Heart left ventricle (tissue), 16 donors: ENCODE measurements around the gene EVC. TPM values are rescaled to one million over a fixed set of nuclear protein-coding genes. Genes with fewer than 3 reads are reported as not detected.
A peak's percentile ranks its signal among the peaks of the same experiment; 100 is the strongest.

Experiments used
- ATAC-seq, 4 donors: fragments of 200-7000 bp; cut with Tn5 transposase; one replicate each; pipeline ENCODE4 v1.9.1; 2020 to 2022; ENCODE audit warnings: moderate library complexity in 4 of 4, mild to moderate bottlenecking in 3 of 4, moderate number of reproducible peaks in 1 of 4
- DNase-seq, 5 donors: peaks; one replicate each; pipeline ENCODE4 v3.0.0-alpha.2; 2020
- H3K27ac ChIP-seq, 12 donors: fragments of 200-600 bp; sonication (generic) in 4 of 12; one replicate each; pipeline versions ENCODE4 v1.5.0 to v1.8.0; 2016 to 2022; ENCODE audit warnings: mild to moderate bottlenecking in 2 of 12
- H3K27me3 ChIP-seq, 9 donors: fragments of 200-600 bp; sonication (generic) in 2 of 9; one replicate each; pipeline versions ENCODE4 v1.5.1 to v1.8.0; 2016 to 2022; ENCODE audit warnings: mild to moderate bottlenecking in 3 of 9
- H3K36me3 ChIP-seq, 9 donors: fragments of 200-600 bp; sonication (generic) in 2 of 9; one replicate each; pipeline versions ENCODE4 v1.5.0 to v1.8.0; 2018 to 2022; ENCODE audit warnings: mild to moderate bottlenecking in 2 of 9
- H3K4me1 ChIP-seq, 12 donors: fragments of 200-600 bp; sonication (generic) in 4 of 12; one replicate each; pipeline versions ENCODE4 v1.5.0 to v1.8.0; 2016 to 2022; ENCODE audit warnings: mild to moderate bottlenecking in 3 of 12
- H3K4me3 ChIP-seq, 12 donors: fragments of 200-600 bp; sonication (generic) in 4 of 12; one replicate each; pipeline versions ENCODE4 v1.5.0 to v1.8.0; 2017 to 2022; ENCODE audit warnings: mild to moderate bottlenecking in 9 of 12, moderate library complexity in 4 of 12
- H3K9me3 ChIP-seq, 12 donors: fragments of 200-600 bp; sonication (generic) in 4 of 12; one replicate each; pipeline versions ENCODE4 v1.5.0 to v1.8.0; 2016 to 2022; ENCODE audit warnings: mild to moderate bottlenecking in 1 of 12
- CTCF ChIP-seq, 12 donors: fragments of 200-600 bp; sonication (generic) in 4 of 12; IDR thresholded peaks; one replicate each; pipeline versions ENCODE4 v1.5.0 to v1.8.0; 2018 to 2022; ENCODE audit warnings: antibody characterized with exemption in 12 of 12, mild to moderate bottlenecking in 5 of 12
- POLR2A ChIP-seq, 2 donors: fragments of 450-650 bp; IDR thresholded peaks; one replicate each; pipeline ENCODE4 v1.6.1; 2017; ENCODE audit warnings: antibody characterized with exemption in 2 of 2, mild to moderate bottlenecking in 2 of 2, moderate library complexity in 2 of 2
- WGBS, 4 donors: extraction: QIAGEN DNeasy Blood & Tissue Kit in 2 of 4; methylation state at CpG; one replicate each; pipeline versions ENCODE4 v1.1.5 to v1.1.7; 2013 to 2018; 5-methylcytosine and 5-hydroxymethylcytosine counted together
- intact Hi-C, 10 donors: fragments of 100-400 bp; cut with DNase I; formaldehyde crosslinking; loops; one replicate each; pipeline versions ENCODE4 v1.11.1 to v1.14.2; 2022
- polyA plus RNA-seq, 2 donors: library from polyadenylated mRNA; stranded (reverse); fragments of 200-250 nt; gene quantifications; one replicate each; pipeline ENCODE4 v1.2.3, GENCODE V29; 2013
- total RNA-seq, 9 donors: library from RNA; depleted of rRNA in 2 of 9; stranded (reverse); fragments of >200 nt in 2 of 9; fragmentation: NEBNext Ultra II Directional in 3 of 9; extraction: Animal tissue kit (Norgen Biotek cat#: 25700) in 3 of 9; gene quantifications; one replicate each; pipeline versions ENCODE4 v1.1.0 to v1.2.4, GENCODE V29; 2016 to 2023
- donor health status: ischemic (EF 13 %, LVEDD 7.1; RV severe dilation, severe dysfunction).
- donor health status: healthy with polysubstance abuse.
- donor health status: DM: no; HTN: yes; CAD: no.
- donor health status: DM: no; HTN: no; CAD: no.
- donor health status: ischemic (EF 25% LVEDD 6.9; RV normal size, moderate dysfunction).
- donor health status: ischemic (EF 25% LVEDD 5.7; RV mildly dilated, moderate dysfunction).
- donor health status: healthy.
- donor health status: DM: yes; HTN: yes; CAD: no.
- donor health status: ischemic (EF 35%, LVEDD 5.7; RV mildly dilated, moderate dysfunction).
- donor health status: nonischemic (EF 11% LVEDD 7.7; RV severe dilation, severe dysfunction).
- donor health status: DM: yes; HTN: yes; CAD: no.
- donor health status: PGD.
- donor health status: ischemic (EF 29% LVEDD 5.4; RV normal size, mild dysfunction).
- donor health status: nonischemic (EF 23%, LVEDD 6.1; RV moderate dilation, normal function).

The EVC gene
- total and polyA plus RNA-seq, 11 donors: 2.4 to 11.3 (median 4.1) TPM

GRCh38 chr4:5826437-5827107, 115.6 kb downstream of the EVC start:
- intact Hi-C loops: loop anchor here in 3 of 10 donors (10.0 kb wide), 1 partner anchor 148 kb away; no protein-coding TSS in a partner anchor
- peak in 1 of 4 donors; percentile 7 for ATAC-seq

GRCh38 chr4:5827108-5828004, 116.4 kb downstream of the EVC start:
- DNase-seq (peak in 2 of 5 donors; percentile 25 to 46), ATAC-seq (peak in 3 of 4 donors; percentile 43 to 70 (median 50))
- 59 to 73% (median 64%) methylated on average over 17 to 19 of the region's 19 CpGs for WGBS, 4 donors
- Histone ChIP-seq H3K36me3 (peaks cover 0 to 11% (median 0%) of the 10 kb centered on the region in 9 donors), H3K27me3 (no peaks in the 10 kb centered on the region), H3K9me3 (no peaks in the 10 kb centered on the region), H3K27ac (no peak overlapping the region), H3K4me1 (peaks cover 0 to 19% (median 12%) of the 10 kb centered on the region in 12 donors), H3K4me3 (no peak overlapping the region)
- no peak for TF ChIP-seq CTCF (IDR thresholded peaks at IDR 0.05)
- TF ChIP-seq POLR2A (IDR thresholded peaks at IDR 0.05): no peak
- intact Hi-C loops: loop anchor here in 3 of 10 donors (10.0 kb wide), 1 partner anchor 147 kb away; no protein-coding TSS in a partner anchor

More at GRCh38 chr4:5826437-5827107, 115.6 kb downstream of the EVC start:
- no peaks in the 10 kb centered on the region for H3K27me3 ChIP-seq
- DNase-seq: no peak
- no peak overlapping the region for H3K27ac ChIP-seq
- 59 to 76% (median 66%) methylated on average over 4 to 5 of the region's 5 CpGs for WGBS, 4 donors
- no peak overlapping the region for H3K4me3 ChIP-seq
- TF ChIP-seq CTCF (IDR thresholded peaks at IDR 0.05) (no peak), POLR2A (IDR thresholded peaks at IDR 0.05) (no peak)
- H3K36me3 ChIP-seq: peaks cover 0 to 17% (median 0%) of the 10 kb centered on the region in 9 donors
- H3K4me1 ChIP-seq: peaks cover 0 to 19% (median 12%) of the 10 kb centered on the region in 12 donors
- H3K9me3 ChIP-seq: no peaks in the 10 kb centered on the region

- intact Hi-C loops: loop anchor here in 3 of 10 donors (10.0 kb wide), 1 partner anchor 147 kb away; no protein-coding TSS in a partner anchor
- no peak overlapping the region for H3K4me3 ChIP-seq
- H3K36me3 ChIP-seq: peaks cover 0 to 5% (median 0%) of the 10 kb centered on the region in 9 donors
- TF ChIP-seq POLR2A (IDR thresholded peaks at IDR 0.05) (no peak), CTCF (IDR thresholded peaks at IDR 0.05) (no peak)
- H3K27ac ChIP-seq: no peak overlapping the region
- WGBS, 4 donors: 74 to 78% (median 75%) methylated on average over 9 to 11 of the region's 11 CpGs
- ATAC-seq: peak in 3 of 4 donors; percentile 16 to 40 (median 36)
- no peaks in the 10 kb centered on the region for H3K9me3 ChIP-seq
- H3K27me3 ChIP-seq: no peaks in the 10 kb centered on the region
- DNase-seq: no peak
- peaks cover 0 to 19% (median 12%) of the 10 kb centered on the region in 12 donors for H3K4me1 ChIP-seq
These were observed 117.0 kb downstream of the EVC start for GRCh38 chr4:5828005-5828391.
